GM21447 (cell line): ENCODE measurements around the gene GAL3ST1.
A peak's percentile ranks its signal among the peaks of the same experiment; 100 is the strongest.
"Not testable (repeated sequence)": the region's sequence is repeated elsewhere in the genome, so short reads cannot be mapped to it uniquely, and the experiment has no call there.

Experiments
- ATAC-seq: cut with Tn5 transposase; IDR thresholded peaks from one replicate; pipeline ENCODE4 v1.9.1; 2021; ENCODE audit not compliant: unreplicated experiment

GAL3ST1 gene

DNA sequence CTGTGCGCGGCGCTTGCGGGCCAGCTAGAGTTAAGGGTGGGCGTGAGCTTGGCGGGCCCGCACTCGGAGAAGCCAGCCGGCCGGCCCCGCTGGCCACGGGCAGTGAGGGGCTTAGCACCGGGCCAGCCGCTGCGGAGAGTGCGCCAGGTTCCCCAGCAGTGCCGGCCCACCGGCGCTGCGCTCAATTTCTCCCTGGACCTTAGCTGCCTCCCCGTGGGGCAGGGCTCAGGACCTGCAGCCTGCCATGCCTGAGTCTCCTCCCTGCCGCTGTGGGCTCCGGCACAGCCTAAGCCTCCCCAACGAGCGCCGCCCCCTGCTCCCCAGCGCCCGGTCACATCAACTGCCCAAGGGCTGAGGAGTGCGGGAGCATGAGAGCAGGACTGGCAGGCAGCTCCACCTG lies 22.4 kb upstream of the GAL3ST1 start:
- no peak for ATAC-seq

DNA sequence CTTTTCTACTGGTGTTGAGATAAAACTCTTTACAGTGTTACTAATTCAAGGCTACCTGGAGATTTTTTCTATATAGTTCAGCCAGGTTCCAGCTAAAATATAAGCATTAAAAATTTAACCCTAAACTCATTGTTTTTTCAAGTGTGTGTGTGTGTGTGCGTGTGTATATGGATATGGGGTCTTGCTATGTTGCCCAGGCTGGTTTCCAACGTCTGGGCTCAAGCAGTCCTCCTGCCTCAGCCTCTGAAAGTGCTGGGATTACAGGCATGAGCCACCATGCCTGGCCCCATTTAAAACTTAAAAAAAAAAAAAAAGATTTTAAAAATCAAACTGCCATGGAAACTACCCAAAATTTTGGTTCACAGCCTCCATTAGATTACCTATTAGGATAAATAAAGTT lies 21.7 kb upstream of the GAL3ST1 start:
- no peak for ATAC-seq

DNA sequence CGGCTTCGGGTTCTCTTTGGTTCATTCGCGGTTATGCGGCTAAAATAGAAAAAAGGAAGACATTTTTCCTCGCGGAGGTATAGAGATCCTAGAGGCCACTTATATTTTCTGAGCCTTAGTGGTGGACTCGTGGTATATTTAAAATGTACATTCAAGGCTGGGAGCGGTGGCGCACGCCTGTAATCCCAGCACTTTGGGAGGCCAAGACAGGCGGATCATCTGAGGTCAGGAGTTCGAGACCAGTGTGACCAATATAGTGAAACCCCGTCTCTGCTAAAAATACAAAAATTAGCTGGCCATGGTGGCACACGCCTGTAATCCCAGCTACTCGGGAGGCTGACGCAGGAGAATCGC lies 17.9 kb upstream of the GAL3ST1 start:
- not testable (repeated sequence) for ATAC-seq

DNA sequence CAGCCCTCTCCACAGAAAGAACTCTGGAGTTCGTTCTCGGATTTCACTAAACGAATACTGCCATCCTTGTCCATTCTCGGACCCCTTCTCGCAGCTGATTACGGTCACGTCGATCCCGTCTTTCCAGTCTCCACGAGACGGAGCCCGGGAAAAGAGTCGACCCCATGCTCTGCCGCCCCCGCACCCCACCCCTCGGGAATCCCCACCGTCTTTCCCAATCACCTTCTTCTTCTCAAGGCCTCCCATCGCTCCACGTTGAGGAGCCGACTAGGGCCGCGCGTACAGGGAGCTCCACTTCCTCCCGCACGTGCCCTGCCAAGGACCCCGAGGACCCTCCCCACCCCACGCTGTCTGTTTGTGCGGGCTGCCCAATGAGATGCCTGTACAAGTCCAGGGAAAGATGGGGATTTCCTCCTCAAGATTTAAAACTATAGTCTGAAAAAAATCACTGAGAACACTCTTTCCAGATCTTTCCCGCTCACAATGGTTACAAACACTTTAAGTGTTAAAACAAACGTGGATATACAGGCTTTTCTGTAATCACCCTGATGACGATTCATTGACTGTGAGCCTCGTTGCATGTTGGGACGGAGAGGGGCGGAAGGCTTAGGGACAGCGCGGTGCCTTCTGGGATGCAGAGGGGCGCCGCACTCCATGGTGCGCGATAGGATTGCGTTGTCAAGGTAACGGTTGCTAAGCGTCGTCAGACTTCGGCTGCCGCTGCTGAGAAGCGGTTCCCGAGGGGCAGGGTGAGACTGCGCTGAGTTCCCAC lies 17.3 kb upstream of the GAL3ST1 start, which contains the start of gene PES1:
PES1 (minus strand) TSS at position 323 of the 772 bp plus-strand sequence; CDS start at position 246, 77 bp downstream.
- peak; percentile 94 for ATAC-seq

DNA sequence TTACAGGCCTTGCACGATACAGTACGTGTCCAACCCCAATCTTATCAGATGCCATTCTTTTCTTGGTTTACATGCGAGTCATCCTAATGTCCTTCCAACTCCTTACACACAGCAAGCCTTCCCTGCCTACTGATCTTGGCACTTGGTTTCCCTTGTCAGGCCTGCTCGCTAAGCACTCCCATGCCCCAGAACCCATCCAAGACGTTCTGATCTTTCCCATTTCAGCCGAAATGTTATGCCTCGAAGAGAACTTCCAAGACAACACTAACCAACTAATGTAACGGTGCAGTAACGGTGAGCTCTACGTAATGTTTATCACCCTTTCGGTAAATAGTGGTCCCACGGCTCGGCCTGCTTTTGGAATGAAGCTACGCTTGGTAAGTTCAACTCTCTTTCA lies 16.7 kb upstream of the GAL3ST1 start:
- no peak for ATAC-seq

DNA sequence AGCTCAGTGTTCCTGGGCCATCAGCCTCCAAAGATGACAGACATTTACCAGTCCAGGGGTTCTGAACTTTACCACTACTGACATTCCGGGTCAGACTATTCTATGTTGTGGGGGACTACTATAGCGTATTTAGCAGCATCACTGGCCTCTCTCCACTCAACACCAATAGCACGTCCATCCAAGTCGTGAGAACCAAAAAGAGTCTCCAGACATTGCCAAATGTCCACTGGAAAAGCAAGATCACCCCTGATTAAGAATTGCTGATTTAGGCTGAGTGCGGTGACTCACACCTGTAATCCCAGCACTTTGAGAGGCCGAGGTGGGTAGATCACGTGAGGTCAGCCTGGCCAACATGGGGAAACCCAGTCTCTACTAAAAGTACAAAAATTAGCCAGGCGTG lies 11.9 kb upstream of the GAL3ST1 start:
- no peak for ATAC-seq

DNA sequence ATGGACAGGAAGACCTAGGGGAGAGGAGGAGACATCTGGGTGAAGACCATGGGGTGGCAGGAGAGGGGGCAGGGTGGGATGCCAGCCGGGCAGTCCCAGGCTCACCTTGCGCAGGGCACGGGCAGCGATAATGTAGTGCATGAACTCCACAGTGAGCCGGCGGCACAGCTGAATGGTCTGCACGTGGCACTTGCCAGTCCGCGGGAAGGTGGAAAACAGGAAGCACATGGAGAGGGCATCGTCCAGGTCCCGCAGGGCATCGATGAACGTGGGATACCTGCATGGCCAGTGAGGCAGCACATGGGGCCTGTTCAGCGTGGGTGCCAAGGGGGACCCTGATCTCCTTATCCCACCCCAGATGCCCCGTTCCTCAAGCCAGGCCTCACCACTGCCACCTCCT lies 10.0 kb upstream of the GAL3ST1 start:
- no peak for ATAC-seq

DNA sequence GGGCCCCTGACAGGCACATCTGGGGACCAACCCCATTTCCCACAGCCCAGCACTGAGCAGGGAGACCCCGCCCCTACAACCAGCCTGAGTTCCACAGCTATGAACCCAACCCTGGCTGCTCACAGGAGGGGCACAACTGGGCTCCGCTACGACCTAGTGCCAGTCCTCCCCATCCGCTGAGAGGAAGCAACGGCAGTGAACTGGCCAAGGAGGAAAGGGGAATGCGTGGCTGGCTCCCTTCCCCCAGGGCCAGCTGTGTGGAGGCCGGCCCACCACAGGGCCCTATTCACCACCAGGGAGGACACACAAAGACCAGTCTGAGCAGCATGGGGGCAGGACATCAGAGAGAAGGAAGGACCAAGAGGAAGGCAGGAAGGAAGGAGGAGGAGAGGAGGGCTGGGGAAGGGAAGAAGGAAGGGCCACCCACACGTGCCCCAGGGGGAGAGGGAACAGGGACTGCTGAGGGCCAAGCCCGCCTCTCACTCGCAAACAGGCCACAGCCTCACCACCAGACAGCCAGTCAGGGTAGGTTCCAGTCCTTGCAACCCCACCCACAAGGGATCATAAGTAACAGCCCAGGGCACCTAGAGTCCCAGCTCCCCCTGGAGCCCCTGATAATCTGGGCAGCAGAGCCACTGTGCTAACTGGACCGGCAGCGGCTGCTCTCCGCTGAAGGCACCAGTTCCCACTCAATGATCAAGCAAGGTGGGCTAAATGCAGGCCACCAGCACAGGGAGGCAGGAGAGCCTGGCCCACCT lies 8.5 kb upstream of the GAL3ST1 start:
- no peak for ATAC-seq

DNA sequence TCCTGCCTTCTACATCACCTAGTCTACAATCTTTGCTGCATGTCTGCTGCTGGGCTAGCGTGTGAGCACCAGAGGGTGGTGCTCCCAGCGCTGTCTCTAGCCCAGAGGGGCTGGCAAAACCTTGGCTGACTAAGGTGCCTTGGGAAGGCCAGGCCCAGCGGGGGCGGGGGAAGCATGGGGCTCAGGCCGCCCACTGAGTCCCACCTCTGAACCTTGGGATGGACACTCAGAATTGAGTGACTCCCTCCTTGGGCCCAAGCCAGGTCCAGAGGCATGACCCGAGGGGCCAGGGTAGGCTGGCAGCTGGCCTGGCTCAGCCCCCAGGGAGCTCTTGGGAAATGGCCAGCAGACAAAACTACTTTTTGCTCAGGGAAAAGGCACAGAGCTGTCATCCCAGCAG lies 7.6 kb upstream of the GAL3ST1 start:
- ATAC-seq = no peak

DNA sequence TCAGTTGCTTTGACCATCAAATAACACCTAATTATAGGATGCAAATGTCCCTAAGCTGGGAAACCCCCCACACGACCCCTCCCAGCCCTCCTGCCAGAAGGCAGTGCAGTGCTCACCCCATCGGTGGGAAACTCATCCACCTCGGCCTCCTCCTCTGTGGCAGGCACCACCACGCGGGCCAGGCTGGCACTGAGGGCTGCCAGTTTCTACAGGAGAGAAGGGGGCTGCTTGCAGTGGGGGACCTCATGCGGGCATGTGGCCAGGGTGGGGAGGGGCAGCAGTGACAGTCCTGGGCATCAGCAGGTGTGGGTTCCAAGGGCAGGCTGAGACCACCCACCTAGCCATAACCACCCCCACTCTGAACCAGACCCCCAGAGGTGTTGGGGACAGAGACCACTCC lies 6.4 kb upstream of the GAL3ST1 start:
- ATAC-seq = no peak

DNA sequence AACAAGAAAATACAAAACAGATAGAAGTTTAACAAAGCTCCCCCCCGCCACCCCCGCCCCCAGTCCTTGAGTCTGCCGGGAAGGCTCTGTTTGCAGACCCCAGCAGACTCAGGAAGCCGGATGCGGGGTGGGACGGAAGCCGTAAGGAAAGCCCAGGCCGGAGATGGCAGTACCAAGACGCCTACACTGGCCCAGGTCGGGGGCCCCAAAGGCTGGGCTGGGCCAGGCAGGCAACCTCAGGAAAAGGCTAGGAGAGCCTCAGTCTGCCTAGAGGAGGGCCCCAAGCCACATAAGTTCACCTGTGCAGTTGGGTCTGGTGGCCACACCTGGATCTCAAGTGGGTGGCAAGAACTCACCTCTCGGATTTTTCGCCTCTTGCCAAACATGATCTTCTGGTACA lies 4.0 kb upstream of the GAL3ST1 start:
- ATAC-seq = no peak

DNA sequence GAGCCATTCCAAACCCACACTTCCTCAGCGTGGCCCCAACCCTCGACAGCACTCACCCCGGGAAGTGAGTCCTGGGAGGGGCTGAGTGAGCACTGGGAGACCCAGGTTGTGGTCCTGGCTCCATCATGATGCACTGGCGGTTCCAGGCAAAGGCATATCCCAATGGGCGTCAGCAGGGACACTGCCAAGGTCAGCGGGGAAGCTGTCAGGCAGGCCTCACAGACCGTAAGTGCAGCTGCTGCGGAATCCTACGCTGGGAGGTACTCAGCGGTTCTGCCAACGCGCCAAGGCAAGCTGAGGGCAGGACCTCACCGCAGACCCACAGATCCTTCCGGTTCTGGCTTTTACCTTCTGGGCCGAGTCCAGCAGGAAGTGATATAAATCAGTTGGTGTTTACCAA lies 1.4 kb upstream of the GAL3ST1 start:
- no peak for ATAC-seq

DNA sequence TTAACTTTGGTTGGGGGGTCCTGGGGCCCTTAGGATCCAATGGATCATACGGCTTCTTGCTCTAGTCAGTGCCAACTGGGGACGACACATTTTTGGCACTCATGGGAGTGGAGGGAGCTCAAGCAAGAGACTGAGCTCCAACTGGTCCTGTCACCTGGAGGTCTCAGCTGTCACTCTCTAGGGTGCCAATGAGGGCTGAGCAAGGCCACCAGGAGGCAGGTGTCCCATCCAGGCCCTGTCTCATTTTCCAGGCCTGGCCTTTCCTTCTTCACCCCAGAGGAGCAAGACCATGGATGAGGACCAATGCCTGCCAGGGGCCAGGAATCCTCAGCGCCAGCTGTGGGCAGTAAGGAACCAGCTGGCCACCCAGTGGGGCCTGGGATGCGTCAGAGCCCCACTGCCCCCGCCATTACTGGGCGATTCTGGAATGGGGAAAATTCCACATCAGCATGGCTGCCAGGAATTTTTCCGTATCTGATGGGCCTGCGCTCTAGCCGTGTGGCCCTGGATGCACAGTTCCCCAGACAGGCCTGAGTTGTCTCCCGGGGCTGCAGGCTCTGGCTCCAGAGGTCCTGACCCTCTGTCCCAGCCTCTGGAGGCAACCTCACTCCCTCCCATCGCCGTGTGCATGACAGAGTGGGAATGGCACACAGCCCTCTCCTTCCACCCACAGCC lies 669 bp upstream of the GAL3ST1 start:
- ATAC-seq = no peak

DNA sequence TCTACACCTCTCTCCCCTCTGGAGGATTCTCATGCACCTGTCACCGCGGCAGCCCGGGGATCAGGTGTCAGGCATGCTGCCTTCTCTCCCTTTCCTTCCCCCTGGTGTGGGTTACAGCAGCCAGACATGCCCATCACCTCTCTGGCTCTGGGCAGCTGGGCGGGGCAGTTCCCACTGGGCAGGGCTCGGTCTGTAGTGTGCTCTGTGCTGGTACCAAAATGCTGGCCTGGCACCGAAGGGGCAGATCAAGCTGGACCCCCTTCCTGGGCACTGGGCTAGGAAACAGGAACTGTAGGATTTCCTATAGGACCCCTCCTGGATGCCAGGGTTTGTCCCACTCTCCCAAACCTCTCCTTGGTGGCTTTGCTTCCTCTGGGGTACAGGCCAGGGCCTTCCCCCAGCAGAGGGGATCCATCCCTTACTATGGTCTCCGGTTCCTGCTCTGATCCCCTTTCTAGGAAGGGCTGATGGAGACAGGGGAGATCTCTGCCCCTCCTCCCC lies 821 bp downstream of the GAL3ST1 start:
- ATAC-seq = no peak

DNA sequence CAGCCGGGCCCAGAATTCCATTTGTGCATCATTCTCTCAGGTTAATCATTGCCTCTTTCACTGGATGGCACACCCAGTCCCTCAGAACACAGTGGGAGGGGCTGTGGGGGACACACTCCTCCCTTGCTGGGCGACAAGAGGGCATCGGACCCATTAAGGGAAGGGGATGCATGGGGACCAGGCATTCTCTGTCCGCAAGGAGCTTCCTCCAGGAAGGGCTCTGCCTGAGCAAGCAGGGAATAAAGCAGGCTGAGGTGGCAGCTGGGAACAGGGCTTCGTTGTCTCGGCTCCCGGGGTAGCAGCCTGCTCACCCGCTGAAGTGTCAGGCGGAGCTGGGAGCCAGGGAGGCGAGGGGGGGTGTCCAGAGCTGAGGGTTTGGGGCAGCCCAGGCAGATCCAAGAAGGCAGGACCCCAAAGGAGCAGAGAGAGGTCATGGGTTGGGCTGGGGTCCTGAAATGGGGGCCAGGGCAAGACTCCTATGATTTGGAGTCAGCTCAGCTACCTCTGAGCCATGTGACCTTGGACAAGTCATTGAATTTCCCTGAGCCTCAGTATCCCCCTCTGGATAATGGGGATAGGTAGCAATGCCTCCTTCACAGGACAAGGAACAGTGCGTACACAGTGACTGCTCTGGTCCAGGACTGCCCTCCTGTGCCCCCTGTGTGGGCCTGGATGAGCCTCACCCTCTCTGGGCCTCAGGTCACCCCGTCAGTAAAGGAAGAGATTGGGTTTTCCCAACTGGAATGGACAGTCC lies 1.4 kb downstream of the GAL3ST1 start:
- ATAC-seq = no peak

DNA sequence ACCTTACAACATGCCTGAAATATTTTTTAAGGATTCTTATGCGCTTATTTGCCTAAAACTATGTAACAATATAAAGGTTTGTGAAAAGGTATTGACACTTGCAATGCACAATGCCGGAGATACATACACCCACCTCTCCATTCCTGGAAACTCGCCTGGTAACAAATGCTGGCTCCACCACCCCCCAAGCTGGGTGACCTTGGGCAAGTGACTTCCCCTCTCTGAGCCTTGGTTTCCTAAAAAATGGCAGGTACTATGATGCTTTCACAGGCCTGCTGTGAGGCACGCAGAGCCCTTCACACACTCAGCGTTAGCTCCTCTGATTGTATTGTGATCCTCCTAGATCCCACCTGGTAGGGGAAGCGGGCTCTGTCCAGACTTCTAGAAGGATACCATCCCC lies 2.3 kb downstream of the GAL3ST1 start:
- ATAC-seq = no peak

DNA sequence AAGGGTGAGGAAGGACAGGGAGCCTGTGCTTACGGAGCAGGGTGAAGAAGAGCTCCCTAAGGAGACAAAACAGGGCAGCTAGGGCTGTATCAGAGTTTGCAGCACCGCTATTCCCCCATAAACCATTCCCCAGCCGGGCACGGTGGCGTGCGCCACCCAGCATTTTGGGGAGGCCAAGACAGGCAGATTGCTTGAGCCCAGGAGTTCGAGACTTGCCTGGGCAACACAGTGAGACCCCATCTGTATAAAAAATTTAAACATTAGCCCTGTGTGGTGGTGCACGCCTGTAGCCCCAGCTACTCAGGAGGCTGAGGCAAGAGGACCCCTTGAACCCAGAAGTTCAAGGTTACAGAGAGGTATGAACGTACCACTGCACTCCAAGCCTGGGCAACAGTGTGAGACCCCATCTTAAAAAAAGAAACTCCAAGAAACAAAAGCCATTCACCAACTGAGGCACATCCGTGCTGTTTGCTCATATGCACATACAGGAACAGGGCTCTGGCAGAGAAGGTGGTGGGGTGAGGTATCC lies 4.7 kb downstream of the GAL3ST1 start:
- no peak for ATAC-seq

DNA sequence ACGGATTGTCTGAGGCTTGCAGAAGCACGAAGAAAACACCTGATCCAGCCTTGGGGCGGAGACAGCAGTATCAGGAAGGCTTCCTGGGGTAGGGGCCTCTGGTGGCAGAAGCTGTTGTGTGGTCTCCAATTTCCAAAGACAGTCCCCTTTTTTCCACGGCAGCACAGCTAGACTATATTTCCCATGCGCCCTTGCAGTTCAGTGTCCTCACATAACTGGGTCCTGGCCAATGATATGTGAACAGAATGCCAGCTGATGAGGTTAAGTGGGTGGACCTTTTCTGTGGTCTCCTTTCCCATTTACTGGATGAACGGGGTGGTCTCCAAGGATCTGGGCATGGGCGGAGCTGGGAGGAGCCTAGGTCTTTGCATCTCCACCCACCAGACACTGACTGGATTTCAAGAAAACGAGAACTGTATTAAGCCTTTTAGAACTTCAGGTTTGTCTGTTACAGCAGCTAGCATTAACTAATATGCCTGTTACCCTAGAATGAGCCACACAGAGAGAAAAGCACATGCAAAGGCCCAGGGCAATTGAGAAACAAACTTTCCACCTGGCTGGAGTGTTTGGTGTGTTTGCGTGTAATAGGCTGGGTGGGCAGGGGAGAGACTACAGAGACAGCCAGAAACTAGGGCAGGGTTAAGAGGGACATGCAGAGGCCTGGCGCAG lies 6.2 kb downstream of the GAL3ST1 start:
- ATAC-seq = no peak

DNA sequence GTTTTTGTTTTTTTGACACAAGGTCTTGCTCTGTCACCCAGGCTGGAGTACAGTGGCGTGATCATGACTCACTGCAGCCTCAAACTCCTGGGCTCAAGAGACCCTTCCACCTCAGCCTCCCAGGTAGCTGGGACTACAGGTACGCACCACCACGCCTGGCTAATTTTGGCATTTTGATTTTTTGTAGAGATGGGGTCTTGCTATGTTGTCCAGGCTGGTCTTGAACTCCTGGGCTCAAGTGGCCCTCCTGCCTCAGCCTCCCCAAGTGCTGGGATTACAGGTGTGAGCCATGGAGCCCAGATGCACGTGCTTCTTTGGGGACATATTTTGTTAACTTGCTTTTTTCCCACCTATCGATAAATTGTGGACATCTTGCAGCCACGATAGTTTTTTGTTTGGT lies 7.2 kb downstream of the GAL3ST1 start:
- ATAC-seq = not testable (repeated sequence)

DNA sequence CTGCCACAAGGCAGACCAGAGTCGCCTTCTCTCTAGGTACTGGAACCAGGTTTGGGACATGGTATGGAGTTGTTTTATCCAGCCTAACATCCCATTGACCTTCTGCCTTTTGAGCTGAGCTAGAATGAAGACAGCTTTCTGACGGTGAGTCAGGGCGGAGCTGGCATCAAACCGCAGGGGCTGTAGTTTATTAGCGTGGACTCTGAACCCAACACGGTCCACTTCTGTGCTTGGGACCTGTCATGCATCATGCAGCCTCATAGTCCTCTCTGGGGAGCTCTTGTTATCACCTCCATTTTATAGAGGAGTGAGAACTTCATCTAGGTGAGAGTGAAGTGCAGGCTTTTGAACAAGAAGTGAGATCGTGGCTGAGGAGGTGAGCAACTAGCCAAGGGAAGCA lies 8.3 kb downstream of the GAL3ST1 start:
- ATAC-seq = no peak
